Gastrocnemius medialis (tissue), 4 donors: ENCODE results near the gene RUSF1.
"Not testable (repeated sequence)": the region's sequence is repeated elsewhere in the genome, so short reads cannot be mapped to it uniquely, and the experiment has no call there.

Experiments used
- CTCF ChIP-seq, 5 experiments: fragments of 450-650 bp in 3 of 5; fragments of 200-600 bp in 2 of 5; sonication (generic) in 2 of 5; IDR thresholded peaks in 4 of 5; conservative IDR thresholded peaks in 1 of 5; 1 replicate in 4 of 5; 2 replicates in 1 of 5; pipeline ENCODE4 v1.5.1; 2016 to 2019; ENCODE audit warnings: antibody characterized with exemption in 5 of 5, mild to moderate bottlenecking in 3 of 5, moderate library complexity in 3 of 5
- POLR2A ChIP-seq, 2 donors: fragments of 450-650 bp; IDR thresholded peaks; one replicate each; pipeline ENCODE4 v1.6.1; 2017; ENCODE audit warnings: antibody characterized with exemption in 2 of 2, mild to moderate bottlenecking in 2 of 2, moderate library complexity in 2 of 2

GRCh38 chr16:31484048-31484447 lies 24.1 kb downstream of the RUSF1 start:
- TF ChIP-seq POLR2A (IDR thresholded peaks at IDR 0.05); CTCF (IDR thresholded peaks at IDR 0.05 in 4 of 5, conservative IDR thresholded peaks at IDR 0.05 in 1 of 5): not testable (repeated sequence)
